ENCODE measurements around the gene CTNNBL1. TPM values are rescaled to one million over a fixed set of nuclear protein-coding genes. Genes with fewer than 3 reads are reported as not detected.

CTNNBL1 gene
- total RNA-seq, 2 experiments from 2014 or later, result 66.4 to 75.4 TPM

DNA sequence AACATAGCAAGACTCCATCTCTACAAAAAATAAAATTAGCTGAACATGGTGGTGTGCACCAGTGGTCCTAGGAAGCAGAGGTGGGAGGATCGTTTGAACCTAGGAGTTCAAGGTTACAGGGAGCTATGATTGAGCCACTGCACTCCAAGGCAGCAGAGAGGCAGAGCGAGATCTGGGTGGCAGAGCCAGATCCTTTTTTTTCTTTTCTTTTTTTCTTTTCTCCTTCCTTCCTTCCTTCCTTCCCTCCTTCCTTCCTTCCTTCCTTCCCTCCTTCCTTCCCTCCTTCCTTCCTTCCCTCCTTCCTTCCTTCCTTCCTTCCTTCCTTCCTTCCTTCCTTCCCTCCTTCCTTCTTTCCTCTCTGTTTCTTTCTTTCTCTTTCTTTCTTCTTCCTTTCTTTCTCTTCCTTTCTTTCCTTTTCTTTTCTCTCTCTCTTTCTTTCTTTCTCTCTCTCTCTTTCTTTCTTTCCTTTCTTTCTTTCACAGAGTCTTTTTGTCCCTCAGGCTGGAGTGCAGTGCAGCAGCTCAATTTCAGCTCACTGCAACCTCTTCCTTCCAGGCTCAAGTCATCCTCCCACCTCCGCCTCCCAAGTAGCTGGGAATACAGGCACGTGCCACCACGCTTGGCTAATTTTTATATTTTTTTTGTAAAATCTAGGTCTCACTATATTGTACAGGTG, 199.9 kb downstream of the CTNNBL1 start:
- intact Hi-C loops (cut with micrococcal nuclease), result no loop called here
- no peaks in the 10 kb centered on the region for H3K9me3 Mint-ChIP-seq
- H3K4me1 Mint-ChIP-seq (ENCODE audit: low read depth), result peaks cover 3% of the 10 kb centered on the region
- DNase-seq, result no peak
- no peak overlapping the region for H3K4me3 Mint-ChIP-seq
- H3K27ac Mint-ChIP-seq, result no peak overlapping the region
- H3K27me3 Mint-ChIP-seq (ENCODE audit: low read depth), result peaks cover 3% of the 10 kb centered on the region
- CTCF ChIA-PET, result no interaction called here
- no peaks in the 10 kb centered on the region for H3K36me3 Mint-ChIP-seq (ENCODE audit: low read depth)

- H3K9me3 Mint-ChIP-seq, result no peaks in the 10 kb centered on the region
These were observed 200.6 kb downstream of the CTNNBL1 start for GRCh38 chr20:37894454-37894853.

DNA sequence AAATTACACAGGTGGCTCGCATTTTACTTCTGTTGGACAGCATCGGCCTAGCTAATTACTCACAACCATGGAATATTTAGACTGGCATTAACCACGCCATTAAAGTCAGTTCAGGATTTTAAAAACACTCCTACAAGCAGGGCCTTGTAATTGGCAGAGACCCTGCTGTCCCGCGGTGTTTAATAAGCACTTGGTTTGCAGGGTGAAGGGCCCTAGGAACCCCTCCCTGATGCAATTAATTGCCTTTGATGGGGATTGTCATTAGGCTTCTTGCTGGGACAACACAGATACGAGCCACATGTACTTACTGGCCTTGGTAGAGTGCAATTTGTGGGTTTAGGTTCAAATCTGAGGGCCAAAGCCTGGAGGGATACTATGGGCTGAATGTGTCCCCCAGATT, 201.3 kb downstream of the CTNNBL1 start:
- no peak for DNase-seq
- intact Hi-C loops (cut with micrococcal nuclease), result loop anchor here (5.0 kb wide), 1 partner anchor 243 kb away; no protein-coding TSS in a partner anchor
- CTCF ChIA-PET, result no interaction called here
- H3K4me3 Mint-ChIP-seq, result no peak overlapping the region
- H3K27me3 Mint-ChIP-seq (ENCODE audit: low read depth), result peaks cover 15% of the 10 kb centered on the region
- H3K9me3 Mint-ChIP-seq, result no peaks in the 10 kb centered on the region
- no peak overlapping the region for H3K27ac Mint-ChIP-seq
- peaks cover 3% of the 10 kb centered on the region for H3K4me1 Mint-ChIP-seq (ENCODE audit: low read depth)
- H3K36me3 Mint-ChIP-seq (ENCODE audit: low read depth), result no peaks in the 10 kb centered on the region

More at GRCh38 chr20:37894454-37894853, 200.6 kb downstream of the CTNNBL1 start:
- Mint-ChIP-seq H3K4me1 (ENCODE audit: low read depth) (peaks cover 3% of the 10 kb centered on the region), H3K4me3 (no peak overlapping the region), H3K36me3 (ENCODE audit: low read depth) (no peaks in the 10 kb centered on the region), H3K27ac (no peak overlapping the region), H3K27me3 (ENCODE audit: low read depth) (peaks cover 8% of the 10 kb centered on the region)
- no peak for DNase-seq
- CTCF ChIA-PET, result no interaction called here
- intact Hi-C loops (cut with micrococcal nuclease), result no loop called here

DNA sequence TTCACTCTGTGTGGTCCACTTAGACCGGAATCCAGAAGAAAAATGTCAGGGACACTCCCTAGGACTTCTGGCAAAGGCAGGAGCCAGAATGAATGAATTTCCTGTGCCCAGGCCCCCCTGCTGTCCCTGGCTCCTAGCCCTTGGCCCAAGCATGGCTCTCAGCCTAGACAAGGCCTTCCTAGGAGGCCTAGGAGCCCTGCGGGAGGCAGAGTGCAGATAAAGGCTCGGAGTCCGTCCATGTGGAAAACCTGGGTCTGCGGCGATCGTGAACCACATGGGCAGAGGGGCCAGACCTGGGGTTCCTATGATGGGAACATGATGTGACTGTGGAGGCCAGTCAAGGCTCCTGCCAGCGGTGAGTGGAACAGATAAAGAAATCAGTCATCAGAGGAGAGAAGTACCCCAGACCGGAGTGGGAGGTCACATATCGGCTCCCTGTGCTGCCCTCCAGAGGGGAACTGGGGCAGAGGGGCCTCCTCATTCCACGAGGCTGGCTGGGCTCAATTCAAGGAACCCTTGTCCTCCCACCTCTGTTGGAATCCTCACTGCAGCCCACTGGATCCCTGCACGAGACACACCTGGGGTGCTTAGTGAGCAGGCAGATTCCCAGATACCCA, 203.2 kb downstream of the CTNNBL1 start:
- CTCF ChIA-PET, result interaction anchor here (1.4 kb wide), 1 partner anchor 13 kb away, joined by 3 read pairs; no protein-coding TSS in a partner anchor
- Mint-ChIP-seq H3K4me3 (no peak overlapping the region), H3K4me1 (ENCODE audit: low read depth) (peaks cover 4% of the 10 kb centered on the region), H3K9me3 (no peaks in the 10 kb centered on the region), H3K27me3 (ENCODE audit: low read depth) (peaks cover 29% of the 10 kb centered on the region), H3K36me3 (ENCODE audit: low read depth) (no peaks in the 10 kb centered on the region), H3K27ac (no peak overlapping the region)
- intact Hi-C loops (cut with micrococcal nuclease), result loop anchor here (5.0 kb wide), 1 partner anchor 245 kb away; no protein-coding TSS in a partner anchor
- DNase-seq, result no peak

DNA sequence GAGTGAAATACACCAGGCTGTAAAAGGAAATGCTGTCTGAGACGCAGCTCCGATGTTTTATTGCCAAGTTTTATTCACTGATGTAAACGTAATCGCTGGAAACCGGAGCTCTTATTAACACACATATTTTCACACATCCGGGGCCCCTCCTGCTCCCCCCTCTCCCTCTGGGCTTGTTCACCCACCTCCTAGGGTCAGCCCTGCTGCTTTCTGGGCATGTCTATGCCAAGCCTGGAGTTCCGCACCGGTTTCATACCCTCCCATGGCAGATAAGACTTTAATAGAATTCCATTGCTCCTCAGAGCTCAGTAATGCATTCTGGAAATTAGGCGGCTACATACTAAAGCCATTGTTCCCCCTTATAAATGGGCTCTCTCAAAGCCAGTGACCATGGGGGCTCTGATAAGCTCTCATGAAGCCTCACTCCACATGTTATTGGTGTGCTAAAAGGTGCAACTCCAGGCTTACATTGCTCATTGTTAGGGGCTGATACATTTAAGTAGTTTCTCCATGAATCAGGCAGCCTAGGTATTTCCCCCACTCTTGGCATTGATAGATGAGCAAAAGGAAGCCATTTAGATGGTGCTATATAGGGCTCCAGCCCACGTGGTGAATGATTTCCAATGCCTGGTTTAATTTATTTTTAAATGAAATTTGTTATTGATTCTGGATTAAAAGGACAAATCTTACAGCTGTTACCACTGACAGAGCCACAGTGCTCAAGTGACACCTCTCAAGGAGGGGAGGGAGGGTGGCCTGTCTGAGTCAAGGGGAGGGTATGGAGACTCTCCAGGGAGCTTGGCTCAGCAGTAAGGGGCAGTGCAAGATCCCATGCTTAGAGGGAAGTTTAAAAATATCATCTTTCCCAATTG, 204.6 kb downstream of the CTNNBL1 start:
- H3K36me3 Mint-ChIP-seq (ENCODE audit: low read depth), result no peaks in the 10 kb centered on the region
- H3K4me3 Mint-ChIP-seq, result no peak overlapping the region
- intact Hi-C loops (cut with micrococcal nuclease), result loop anchor here (5.0 kb wide), 1 partner anchor 246 kb away; no protein-coding TSS in a partner anchor
- H3K27ac Mint-ChIP-seq, result no peak overlapping the region
- peak; percentile 47 for DNase-seq
- CTCF ChIA-PET, result interaction anchor here (1.4 to 1.6 kb wide), 2 partner anchors 12 to 323 kb away, joined by 3 to 4 read pairs; no protein-coding TSS in a partner anchor
- H3K4me1 Mint-ChIP-seq (ENCODE audit: low read depth), result peaks cover 8% of the 10 kb centered on the region
- H3K27me3 Mint-ChIP-seq (ENCODE audit: low read depth), result peaks cover 34% of the 10 kb centered on the region
- H3K9me3 Mint-ChIP-seq, result no peaks in the 10 kb centered on the region

GRCh38 chr20:37899105-37900045, 205.5 kb downstream of the CTNNBL1 start:
- Mint-ChIP-seq H3K36me3 (ENCODE audit: low read depth) (no peaks in the 10 kb centered on the region), H3K27me3 (ENCODE audit: low read depth) (peaks cover 42% of the 10 kb centered on the region), H3K27ac (no peak overlapping the region), H3K9me3 (no peaks in the 10 kb centered on the region), H3K4me3 (no peak overlapping the region), H3K4me1 (ENCODE audit: low read depth) (peaks cover 13% of the 10 kb centered on the region)
- CTCF ChIA-PET, result interaction anchor here (1.6 kb wide), 1 partner anchor 322 kb away, joined by 4 read pairs; no protein-coding TSS in a partner anchor
- intact Hi-C loops (cut with micrococcal nuclease), result loop anchor here (5.0 kb wide), 3 partner anchors 93 to 268 kb away; partner anchors contain the start of gene TGM2
- DNase-seq, result no peak

DNA sequence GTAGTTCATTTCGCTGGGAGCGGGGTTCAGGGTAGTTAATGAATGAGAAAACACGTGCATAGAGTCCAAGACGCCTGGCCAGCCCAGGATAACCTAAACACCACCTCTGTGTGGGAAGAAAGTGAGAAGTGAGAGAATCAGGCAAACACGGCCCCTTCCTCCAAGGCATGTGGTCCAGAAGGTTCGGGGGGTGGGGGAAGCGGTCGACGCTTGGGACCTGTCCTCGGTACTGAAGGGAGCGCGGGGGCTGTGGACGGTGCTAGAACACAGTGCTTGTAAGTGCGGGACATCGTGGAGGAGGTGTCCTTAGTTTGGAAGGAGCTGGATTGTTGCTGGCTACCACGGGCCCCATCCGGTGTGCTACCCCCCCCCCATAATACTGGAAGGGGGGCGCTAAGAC, 207.4 kb downstream of the CTNNBL1 start:
- no peaks in the 10 kb centered on the region for H3K36me3 Mint-ChIP-seq (ENCODE audit: low read depth)
- intact Hi-C loops (cut with micrococcal nuclease), result loop anchor here (5.0 kb wide), 2 partner anchors 91 to 266 kb away; partner anchors contain the start of gene TGM2
- H3K9me3 Mint-ChIP-seq, result no peaks in the 10 kb centered on the region
- peaks cover 57% of the 10 kb centered on the region for H3K27me3 Mint-ChIP-seq (ENCODE audit: low read depth)
- no peak overlapping the region for H3K4me3 Mint-ChIP-seq
- CTCF ChIA-PET, result no interaction called here
- H3K4me1 Mint-ChIP-seq (ENCODE audit: low read depth), result peaks cover 13% of the 10 kb centered on the region
- DNase-seq, result no peak
- no peak overlapping the region for H3K27ac Mint-ChIP-seq

- CTCF ChIA-PET, result interaction anchor here (1.1 kb wide), 1 partner anchor 265 kb away, joined by 3 read pairs; no protein-coding TSS in a partner anchor
- H3K27ac Mint-ChIP-seq, result no peak overlapping the region
- peak; percentile 61 for DNase-seq
- H3K27me3 Mint-ChIP-seq (ENCODE audit: low read depth), result peaks cover 62% of the 10 kb centered on the region
- peaks cover 13% of the 10 kb centered on the region for H3K4me1 Mint-ChIP-seq (ENCODE audit: low read depth)
- intact Hi-C loops (cut with micrococcal nuclease), result loop anchor here (1.0 to 5.0 kb wide), 3 partner anchors 90 to 320 kb away; partner anchors contain the start of gene TGM2
- H3K9me3 Mint-ChIP-seq, result no peaks in the 10 kb centered on the region
- no peaks in the 10 kb centered on the region for H3K36me3 Mint-ChIP-seq (ENCODE audit: low read depth)
- peak overlapping the region; percentile 26 for H3K4me3 Mint-ChIP-seq
These were observed 208.0 kb downstream of the CTNNBL1 start for GRCh38 chr20:37901654-37902503.

DNA sequence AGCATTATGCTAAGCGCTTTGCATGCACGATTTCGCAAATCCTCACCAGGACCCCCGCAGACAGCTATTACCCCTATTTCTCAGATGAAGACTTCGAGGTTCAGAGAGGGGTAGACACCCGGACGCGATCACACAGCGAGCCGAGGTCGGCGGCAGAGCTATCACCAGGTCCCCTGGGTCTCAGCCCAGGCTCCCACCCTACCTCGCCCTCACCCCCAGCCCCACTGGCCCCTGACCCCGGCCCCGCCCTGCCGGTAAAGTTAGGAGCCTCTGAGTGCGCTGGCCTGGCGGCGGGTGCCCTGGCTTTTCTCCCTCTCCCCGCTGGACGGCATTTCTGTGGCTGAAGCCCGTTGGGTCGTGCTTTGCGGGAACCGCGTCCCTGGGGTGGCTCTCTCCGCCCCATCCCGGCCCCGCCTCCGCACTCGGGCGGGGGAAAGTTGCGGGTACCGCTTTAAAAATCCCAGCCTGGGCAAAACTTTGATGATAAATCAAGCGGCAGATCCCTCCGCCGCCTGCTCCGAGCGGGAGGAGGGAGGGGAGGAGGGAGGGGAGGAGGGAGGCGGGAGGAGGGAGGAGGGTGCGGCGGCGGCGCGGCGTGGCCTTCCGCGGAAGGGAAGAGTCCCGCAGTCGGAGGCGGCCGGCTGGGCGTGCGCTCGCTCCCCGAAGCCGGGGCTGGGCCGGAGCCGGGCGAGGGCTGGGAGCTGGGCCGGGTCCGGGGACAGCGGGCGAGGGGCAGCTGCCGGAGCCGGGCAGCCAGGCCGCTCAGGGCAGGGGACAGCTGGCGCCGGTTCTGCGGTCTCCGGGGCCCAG, 208.9 kb downstream of the CTNNBL1 start, which contains the start of gene VSTM2L:
VSTM2L (plus strand) TSS at position 624 of the 810 bp plus-strand sequence. CDS start 224 bp downstream, outside the sequence.
- CTCF ChIA-PET, result interaction anchor here (1.1 kb wide), 1 partner anchor 264 kb away, joined by 3 read pairs; no protein-coding TSS in a partner anchor
- Mint-ChIP-seq H3K4me1 (ENCODE audit: low read depth) (peaks cover 13% of the 10 kb centered on the region), H3K27ac (no peak within 1 kb of the TSS), H3K9me3 (no peaks in the 10 kb centered on the region), H3K36me3 (ENCODE audit: low read depth) (no peaks in the 10 kb centered on the region), H3K27me3 (ENCODE audit: low read depth) (peaks cover 69% of the 10 kb centered on the region), H3K4me3 (peak within 1 kb of the TSS; percentile 68)
- intact Hi-C loops (cut with micrococcal nuclease), result loop anchor here (1.0 to 5.0 kb wide), 3 partner anchors 90 to 320 kb away; partner anchors contain the start of gene TGM2
- DNase-seq, result peak; percentile 28

All from activated naive CD4-positive, alpha-beta T cell treated with anti-CD3 and anti-CD28 coated beads for 36 hours (primary cell).